Activated CD4-positive, CD25-positive, alpha-beta regulatory T cell (primary cell): ENCODE results near the gene DRG1.
A peak's percentile ranks its signal among the peaks of the same experiment; 100 is the strongest.
"Not testable (repeated sequence)": the region's sequence is repeated elsewhere in the genome, so short reads cannot be mapped to it uniquely, and the experiment has no call there.

ENCODE experiments used
- DNase-seq, 4 experiments: peaks; one replicate each; lab custom pipeline; 2025; lab: John Stamatoyannopoulos, UW

DRG1 gene, protein sequence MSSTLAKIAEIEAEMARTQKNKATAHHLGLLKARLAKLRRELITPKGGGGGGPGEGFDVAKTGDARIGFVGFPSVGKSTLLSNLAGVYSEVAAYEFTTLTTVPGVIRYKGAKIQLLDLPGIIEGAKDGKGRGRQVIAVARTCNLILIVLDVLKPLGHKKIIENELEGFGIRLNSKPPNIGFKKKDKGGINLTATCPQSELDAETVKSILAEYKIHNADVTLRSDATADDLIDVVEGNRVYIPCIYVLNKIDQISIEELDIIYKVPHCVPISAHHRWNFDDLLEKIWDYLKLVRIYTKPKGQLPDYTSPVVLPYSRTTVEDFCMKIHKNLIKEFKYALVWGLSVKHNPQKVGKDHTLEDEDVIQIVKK

DNA sequence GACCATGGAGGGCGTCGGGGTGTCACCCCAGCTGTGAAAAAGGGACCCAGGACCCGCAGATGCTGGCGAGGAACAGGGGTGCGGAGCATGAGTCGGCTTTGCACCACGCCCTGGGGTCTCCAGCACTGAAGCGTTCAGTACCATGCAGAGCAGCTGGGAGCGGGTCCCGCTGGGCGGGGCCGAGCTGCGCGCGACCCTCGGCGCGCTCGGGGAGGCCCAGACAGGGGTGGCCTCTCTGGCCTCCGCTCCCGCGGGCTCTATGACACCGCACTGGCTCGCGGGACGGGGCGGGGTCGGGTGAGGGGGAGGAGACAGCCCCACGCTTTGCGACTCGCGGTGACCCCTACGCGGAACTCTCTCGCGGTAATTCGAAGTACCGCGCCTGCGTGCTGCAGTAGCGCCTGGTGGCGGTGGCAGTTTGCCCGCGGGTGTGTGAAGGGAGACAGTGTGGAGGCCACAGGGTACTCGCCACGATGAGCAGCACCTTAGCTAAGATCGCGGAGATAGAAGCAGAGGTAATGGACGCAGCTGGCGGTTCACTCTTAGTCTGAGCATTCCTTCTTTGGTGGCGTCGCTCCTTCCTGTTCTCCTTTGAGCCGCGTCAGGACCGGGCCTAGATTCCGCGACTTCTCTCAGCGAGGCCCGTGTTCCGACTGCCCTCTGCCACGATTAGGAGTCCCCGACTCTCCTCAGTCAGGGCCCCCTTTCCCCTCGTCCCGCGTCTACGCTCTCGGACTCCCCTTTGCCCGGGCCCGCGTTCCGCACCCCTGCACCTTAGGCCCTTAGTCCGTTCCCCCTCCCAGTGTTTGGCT, at the start of gene DRG1:
Gene DRG1 (plus strand): TSS at position 394 of the 812 bp plus-strand sequence. CDS start 80 bp downstream, at position 474.
- peak; percentile 91 to 95 (median 93) for DNase-seq

DNA sequence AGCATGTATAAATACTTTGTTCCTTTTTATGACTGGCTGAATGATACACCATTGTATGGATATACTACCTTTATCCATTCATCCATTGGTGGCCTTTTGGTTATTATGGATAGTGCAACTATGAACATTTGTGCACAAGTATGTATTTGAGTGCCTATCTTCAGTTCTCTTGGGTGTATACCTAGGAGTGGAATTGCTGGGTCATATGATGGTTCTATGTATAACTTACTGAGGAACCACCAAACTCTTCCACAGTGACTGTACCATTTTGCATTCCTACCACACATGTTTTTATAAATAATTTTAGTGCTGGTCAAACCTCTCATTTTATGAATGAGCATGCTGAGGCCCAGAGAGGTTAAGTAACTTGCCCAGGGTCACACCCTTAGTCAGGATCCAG, 49.4 kb upstream of the DRG1 start:
- no peak for DNase-seq

DNA sequence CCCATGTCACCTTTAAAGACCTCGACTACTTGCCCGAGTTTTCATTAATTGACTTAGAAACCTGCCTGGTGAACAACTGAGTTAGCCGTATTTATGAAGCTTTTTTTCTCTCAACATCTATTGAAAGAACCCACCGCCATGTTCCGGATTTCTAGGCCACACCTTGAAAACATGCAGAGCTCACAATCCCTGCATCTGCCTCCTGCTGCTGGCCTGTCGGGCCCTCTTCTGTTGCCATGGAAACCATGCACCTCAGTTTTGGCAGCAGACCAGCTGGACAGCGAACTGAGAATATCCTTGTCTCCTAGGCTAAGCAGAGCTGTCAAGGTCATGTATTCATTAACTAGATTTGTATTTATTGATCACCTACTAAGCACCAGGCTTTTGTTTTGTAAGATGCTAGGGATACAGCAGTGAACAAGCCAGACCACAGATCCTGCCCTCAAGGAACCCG, 49.0 kb upstream of the DRG1 start:
- no peak for DNase-seq

DNA sequence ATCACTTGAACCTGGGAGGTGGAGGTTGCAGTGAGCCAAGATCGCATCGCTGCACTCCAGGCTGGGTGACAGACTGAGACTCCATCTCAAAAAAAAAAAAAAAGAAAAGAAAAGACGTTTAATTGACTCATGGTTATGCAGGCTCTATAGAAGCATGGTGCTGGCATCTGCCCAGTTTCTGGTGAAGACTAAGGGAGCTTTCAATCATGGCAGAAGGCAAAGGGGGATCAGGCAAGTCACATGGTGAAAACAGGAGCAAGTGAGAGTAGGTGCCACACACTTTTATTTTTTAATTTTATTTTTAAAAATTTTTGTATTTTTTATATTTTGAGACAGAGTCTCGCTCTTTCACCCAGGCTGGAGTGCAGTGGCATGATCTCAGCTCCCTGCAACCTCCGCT, 44.9 kb upstream of the DRG1 start:
- DNase-seq: no peak

DNA sequence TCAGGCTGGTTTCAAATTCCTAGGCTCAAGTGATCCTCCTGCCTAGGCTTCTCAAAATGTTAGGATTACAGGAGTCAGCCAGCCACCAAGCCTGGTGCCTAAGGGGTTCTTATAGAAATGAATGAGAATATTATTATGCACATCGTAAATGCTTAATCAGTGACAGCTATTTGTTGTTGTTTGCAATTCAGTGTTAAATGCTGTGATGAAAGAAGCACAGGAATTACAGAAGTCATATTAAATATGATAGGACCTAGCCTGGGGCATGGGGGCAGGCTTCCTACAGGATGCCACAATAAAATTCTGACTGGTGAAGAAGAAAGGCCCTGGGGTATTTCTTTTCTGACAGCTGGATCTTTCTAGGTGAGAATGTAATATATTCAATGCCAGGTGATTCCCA, 39.4 kb upstream of the DRG1 start:
- no peak for DNase-seq

DNA sequence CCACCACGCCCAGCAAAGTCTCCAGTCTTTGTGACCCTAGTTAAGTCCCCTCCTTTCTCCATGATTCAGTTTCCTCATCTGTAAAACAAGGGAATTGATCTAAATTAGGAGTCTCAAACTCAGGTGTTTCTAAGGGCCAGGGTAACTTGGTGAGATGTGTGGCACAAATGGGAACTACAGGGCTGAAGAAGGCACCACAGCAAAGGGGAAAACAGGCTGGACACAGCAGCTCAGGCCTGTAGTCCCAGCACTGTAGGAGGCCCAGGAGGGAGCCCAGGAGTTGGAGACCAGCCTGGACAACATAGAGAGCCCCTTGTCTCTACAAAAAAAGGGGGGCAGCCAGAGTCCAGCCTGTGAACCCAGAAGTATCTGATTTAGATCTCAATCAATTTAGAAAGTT, 37.7 kb upstream of the DRG1 start:
- no peak for DNase-seq

DNA sequence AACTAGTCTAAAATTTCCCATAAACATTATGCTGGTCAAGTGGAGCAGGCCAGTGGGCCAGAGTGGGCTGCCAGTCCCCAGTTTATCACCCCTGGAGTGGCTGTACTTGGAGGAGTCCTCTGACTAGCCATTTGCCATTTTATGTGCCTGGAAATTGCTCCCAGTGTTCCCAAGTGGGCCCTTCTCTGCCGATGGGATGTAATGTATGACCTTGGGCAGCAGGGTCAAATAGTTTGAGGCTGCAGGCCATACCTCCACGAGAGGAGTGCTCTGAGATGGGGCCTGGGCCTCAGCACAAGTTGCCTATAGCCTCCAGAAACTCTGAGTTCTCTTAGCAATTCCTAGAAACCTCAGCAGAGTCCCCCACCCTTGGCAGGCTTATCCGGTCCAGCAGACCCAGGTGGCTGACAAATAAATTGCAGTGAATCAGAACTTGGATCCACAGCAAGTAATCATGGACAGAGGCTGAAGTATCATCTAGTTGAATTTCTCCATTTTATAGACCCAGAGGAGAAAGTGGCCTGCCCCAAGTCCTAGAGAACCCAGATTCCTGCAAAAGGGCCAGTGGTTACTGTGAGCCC, 35.4 kb upstream of the DRG1 start:
- no peak for DNase-seq

DNA sequence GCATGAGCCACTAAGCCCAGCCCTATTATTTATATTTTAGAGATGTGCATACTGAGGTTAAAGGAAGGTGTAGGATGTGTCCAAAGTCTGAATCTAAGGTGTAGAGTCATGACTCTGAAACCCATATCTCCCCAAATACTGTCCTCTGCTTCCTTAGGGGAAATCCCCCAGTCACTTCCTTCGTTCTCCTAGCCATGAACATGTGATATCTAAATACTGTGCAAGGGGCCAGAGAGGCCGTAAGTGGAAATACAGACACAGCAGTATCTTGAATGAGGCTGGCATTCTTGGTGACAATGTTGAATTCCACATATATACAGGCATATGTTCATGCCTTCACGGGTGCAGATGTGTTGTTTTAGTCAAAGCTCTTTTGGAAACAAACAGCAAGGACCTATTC, 32.0 kb upstream of the DRG1 start:
- no peak for DNase-seq

DNA sequence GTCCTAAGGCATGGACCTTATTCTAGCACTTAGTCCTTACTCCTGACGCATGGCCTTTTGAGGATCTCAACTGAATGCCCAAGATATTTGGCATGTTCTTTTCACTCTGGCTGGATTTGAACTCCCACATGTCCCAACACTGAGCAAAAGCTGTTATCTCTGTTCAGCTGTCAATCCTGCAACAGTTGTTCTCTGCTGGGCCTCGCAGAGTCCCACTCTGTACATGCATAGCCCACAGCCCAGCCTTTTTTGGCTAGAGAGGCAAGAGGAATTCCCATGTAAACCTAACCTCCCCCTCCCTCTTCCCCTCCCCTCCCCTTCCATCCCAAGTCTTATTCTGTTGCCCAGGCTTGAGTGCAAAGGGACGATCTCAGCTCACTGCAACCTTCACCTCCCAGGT, 21.8 kb upstream of the DRG1 start:
- DNase-seq: no peak

DNA sequence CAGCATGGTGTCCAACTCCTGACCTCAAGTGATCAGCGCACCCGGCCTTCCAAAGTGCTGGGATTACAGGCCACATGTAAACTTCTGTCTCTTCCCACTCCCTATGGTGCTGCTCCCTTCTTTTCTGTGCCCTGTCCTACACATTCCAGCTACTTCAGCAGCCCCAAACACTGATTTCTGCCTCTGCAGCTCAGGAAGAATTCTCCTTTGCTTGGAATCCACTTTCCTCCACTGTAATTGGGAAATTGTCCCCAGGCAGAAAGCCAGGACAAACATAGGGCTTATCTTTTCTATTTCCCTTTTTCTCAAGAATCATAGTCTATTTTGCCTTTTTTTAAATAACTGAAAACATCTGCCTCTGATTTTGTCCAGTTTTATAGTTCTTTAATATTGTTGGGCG, 21.3 kb upstream of the DRG1 start:
- DNase-seq: no peak

DNA sequence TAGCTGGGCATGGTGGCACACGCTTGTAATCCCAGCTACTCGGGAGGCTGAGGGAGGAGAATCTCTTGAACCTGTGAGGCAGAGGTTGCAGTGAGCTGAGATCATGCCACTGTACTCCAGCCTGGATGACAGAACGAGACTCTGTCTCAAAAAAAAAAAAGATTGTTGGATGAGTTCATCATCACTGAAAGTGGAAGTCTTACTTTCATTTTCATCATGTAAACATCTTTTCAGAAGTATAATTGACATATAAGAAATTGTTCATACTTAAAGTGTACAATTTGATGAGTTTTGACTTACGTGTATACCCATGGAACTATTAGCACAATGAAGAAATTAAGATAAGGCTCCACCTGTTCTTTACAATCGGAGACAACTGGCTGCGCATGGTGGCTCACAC, 20.8 kb upstream of the DRG1 start:
- not testable (repeated sequence) for DNase-seq

DNA sequence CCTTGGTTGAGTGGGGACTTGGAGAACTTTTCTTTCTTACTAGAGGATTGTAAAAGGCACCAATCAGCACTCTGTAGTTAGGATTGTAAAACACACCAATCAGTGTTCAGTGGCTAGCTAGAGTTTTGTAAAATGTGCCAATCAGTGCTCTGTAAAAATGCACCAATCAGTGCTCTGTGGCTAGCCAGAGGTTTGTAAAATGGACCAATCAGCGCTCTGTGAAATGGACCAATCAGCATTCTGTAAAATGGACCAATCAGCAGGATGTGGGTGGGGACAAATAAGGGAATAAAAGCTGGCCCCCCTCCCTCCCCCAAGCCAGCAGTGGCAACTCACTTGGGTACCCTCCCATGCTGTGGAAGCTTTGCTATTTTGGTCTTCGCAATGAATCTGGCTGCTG, 5.5 kb upstream of the DRG1 start:
- no peak for DNase-seq

DNA sequence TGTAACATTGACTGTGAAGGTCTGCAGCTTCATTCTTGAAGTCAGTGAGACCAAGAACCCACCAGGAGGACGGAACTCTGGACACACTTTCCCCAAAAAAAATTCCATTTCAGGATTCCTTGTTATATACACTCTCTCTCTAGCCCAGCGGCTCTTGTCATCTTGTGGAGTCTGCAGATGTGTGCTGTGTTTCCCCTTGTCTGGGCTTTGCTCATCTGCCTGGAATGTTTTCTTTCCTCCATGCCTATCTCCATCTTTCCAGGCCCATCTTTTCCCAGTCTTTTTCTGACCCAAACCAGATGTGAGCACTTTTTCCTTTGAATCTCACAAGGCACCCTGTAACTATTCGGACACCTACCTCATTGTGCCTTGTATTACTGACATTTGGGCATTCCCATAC, 5.1 kb upstream of the DRG1 start:
- DNase-seq: no peak

DNA sequence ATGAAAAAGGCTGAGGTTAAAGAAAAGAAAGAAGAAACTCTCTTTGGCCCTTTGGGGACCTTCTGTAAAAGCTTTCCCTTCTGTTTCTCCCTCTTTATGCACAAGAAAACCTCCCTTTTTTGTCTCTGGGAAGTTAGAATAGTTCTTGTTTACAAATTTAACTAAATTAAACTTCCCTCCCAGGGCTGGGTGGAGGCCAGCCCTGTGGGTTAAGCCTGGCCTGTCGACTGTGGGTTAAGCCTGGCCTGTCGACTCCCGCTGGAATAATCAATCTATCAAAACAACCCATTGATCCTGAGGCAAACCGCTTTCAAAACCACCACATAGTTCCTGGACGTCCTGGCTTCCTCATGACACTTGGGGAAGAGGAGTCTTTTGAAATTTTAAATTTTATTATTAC, 1.2 kb upstream of the DRG1 start:
- no peak for DNase-seq

DNA sequence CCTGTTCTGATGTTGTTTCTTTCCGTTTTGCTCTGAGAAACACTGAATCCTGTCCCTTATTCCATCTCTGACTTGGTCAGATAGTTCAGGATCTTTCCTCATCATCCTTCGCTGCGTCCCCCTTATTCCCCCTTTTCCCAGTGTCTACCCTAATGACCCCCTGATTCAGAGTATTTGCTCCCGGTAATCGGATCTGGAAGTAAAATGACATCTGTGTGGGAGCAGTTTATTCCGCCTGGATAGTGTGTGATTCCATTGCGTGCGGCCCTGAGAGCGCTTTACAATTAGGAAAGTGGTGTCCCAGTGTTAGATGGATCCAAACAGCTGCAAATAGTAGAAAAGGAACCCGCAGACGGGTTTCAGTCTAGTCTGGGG, 606 bp downstream of the DRG1 start:
- DNase-seq: no peak

DNA sequence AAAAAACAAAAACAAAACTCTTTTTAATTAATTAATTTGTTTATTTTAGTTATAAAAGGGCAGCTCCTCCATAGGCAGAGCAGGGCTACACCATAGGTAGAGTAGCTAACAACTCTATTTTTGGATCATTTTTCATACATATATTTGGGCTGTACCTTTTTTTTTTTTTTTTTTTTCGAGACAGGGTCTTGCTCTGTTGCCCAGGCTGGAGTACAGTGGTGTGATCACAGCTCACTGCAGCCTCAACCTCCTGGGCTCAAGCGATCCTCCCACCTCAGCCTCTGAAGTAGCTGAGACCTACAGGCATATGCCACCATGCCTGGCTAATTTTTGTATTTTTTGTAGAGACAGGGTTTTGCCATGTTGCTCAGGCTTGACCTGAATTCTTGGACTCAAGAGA, 2.9 kb downstream of the DRG1 start:
- not testable (repeated sequence) for DNase-seq

DNA sequence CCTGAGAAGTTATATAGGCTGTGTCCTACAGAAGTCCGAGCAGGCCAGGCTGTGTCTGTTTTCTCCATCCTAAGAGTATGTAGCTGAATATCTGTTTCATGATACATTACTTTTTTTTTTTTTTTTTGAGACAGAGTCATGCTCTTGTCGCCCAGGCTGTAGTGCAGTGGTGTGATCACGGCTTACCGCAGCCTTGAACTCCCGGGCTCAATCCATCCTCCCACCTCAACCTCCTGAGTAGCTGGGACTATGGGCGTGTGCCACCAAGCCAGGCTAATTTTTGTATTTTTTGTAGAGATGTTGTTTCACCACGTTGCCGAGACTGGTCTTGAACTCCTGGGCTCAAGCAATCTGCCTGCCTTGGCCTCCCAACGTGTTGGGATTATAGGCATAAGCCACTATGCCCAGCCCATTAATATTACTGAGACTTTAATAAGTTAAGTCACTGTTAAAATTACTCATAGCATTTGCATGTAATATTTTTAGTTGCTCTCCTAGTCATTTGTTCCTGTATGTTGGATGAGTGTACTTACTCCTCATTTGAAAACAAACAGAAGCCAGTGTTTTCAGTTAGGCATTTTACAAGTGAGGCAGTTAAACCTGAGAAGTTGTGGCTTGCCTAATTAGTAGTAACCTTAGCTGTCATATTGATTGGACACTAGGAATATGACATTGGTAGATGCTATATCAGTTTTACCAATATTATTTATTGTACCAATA, 26.1 kb downstream of the DRG1 start:
- DNase-seq: no peak

DNA sequence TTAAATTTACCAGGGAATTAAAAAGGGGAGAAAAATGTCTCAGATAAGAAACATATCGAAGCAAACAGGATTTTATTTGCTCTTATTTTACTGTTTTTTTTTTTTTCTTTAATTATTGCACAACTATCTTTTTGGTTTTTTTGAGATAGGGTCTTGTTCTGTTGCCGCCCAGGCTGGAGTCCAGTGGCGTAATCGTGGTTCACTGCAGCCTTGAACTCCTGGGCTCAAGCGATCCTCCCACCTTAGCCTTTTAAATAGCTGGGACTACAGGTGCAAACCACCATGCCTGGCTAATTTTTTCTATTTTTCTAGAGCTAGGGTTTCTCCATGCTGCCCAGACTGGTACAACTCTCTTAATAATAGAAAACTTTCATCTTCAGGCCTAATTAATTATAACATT, 32.5 kb downstream of the DRG1 start:
- DNase-seq: no peak

DNA sequence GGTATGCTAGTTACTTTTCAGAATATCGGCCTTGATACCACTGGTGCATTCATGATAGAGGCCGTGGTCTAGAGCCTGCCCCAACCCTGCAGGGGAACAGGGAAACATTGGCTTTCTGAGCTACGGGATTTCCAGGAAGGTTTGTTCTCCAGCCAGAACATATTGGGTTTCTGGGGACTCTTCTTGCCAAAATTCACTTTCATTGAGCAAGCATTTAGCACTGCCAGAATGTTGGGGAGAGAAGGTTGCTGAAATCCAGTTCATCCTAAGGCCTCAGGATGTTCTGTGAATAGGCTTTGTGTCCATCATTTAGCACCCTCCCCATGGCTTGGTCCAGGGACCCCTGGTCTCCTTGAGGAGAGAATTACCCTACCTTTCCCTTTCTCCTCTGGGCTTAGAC, 36.7 kb downstream of the DRG1 start:
- DNase-seq: no peak

DNA sequence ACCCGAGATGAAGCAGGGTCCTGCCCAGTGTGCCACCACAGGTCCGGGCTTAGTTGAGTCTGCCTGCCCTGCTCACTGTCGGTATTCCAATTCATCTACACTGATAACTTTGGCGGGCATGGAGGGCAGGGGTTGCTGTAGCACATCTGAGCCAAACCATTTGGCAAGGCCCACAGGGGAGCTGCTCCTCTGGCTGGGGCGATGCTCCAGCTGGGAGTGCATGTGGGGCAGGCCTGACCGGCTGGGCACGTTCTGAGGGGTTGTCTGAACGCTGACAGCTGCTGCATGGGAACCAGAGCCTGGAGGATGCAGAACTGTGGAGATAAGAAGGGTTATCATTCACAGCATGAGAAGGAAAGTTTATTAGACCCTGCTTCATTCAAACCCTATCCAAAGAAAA, 40.4 kb downstream of the DRG1 start:
- no peak for DNase-seq

DNA sequence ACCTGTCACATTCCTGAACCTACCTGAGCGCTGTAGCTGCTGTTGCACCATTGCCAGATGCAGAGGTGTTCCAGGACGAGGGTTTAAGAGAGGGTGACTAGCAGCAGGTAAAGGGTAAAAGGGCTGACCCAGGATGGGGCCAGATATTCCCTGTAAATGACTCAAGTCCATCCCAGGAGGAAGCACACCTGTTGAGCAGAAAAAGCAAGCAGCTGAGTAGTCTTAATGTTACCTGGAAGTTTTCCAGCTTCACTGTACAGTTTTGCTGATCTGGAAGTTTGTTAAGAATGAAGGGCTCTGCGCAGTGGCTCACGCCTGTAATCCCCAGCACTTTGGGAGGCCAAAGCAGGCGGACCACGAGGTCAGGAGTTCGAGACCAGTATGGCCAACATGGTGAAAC, 41.3 kb downstream of the DRG1 start:
- no peak for DNase-seq

DNA sequence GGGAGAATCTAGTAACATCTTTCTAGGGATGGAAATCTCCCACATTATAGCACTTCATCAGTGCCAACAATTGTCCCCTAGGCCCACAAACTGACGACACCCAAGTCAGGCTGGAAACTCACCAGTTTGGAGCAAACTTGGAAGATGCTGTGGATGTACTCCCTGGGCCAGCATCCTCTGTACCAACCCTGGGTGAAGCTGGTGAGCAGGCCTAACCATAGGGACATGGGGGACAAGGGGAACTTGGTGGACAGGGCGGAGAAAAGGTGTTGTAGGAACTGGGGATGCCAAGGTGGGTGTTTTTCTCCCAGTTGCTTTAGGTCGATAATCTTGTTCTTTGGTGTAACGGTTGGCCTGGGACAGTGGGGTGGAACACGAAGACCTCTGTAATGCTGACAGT, 42.2 kb downstream of the DRG1 start:
- DNase-seq: no peak
